NCI-H1694 (cell line): ENCODE measurements around the gene CD47.
A peak's percentile ranks its signal among the peaks of the same experiment; 100 is the strongest.

ENCODE experiments used
- DNase-seq: peaks from one replicate; lab custom pipeline; 2025; lab: John Stamatoyannopoulos, UW

The CD47 gene

DNA sequence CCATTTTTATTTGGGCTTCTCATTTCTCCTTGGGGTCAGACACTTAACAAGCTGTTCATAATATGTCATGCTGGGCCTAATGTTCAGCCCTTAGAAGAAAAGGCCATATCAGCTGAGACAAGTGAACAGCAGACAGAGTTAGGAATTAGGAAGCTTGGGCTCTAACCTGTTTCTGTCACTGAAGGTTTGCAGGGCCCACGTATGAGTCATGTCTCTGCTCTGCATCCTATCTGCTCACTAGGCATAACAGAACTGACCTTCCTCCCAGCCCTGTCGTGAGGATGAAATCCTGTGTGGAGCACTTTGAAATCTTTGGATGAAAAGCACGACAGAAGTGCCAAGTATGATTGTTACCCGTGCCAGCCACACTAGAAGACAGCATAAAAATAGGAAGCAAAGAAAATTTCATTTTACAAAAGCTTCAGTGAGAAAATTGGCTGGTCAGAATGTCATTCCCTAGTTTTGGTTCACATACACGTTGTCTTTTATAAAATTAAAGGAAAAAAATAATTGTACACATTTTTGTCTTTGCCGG lies 26.5 kb upstream of the CD47 start:
- DNase-seq: no peak

GRCh38 chr3:108114423-108115065 lies 23.7 kb upstream of the CD47 start:
- no peak for DNase-seq

- no peak for DNase-seq
Observed at GRCh38 chr3:108113975-108114374, 23.1 kb upstream of the CD47 start.

DNA sequence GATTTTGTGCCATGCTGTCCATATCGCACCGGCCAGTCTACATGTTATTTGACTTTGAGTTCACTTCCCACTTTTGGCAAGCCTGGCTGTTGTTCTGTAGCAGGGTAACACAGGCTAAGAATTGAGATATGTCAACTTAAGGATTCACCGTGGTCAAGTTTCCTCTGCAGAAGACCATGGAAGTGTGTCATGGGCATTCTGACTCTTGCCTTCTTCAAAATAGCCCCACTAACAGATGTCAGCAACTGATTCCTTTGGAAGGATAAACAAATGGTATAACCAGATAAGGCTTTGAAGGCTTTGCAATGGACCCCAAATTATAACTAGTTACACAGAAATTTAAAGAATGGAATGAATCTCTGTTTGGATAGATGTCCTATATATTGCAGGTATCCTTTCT lies 20.1 kb upstream of the CD47 start:
- DNase-seq: no peak

GRCh38 chr3:108108416-108108815 lies 17.6 kb upstream of the CD47 start:
- DNase-seq: no peak

- no peak for DNase-seq
Observed at GRCh38 chr3:108106449-108106848, 15.6 kb upstream of the CD47 start.

DNA sequence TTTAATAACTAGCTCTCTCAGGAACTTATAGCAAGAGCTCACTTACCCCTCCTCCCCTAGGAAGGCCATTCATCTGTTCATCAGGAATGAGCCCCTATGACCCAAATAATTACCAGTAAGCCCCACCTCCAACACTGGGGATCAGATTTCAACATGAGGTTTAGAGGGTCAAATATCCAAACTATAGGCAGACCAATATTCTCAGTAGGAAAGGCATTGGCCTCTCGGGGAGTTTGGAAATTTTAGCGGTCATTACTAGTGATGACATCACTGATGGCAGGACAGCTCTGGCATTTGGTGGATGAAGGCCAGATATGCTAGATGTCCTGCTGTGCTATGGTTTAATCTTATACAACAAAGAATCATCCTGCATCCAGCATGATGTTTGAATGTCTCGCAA lies 15.2 kb upstream of the CD47 start:
- DNase-seq: no peak

GRCh38 chr3:108103886-108104797 lies 13.3 kb upstream of the CD47 start:
- peak; percentile 59 for DNase-seq

GRCh38 chr3:108103040-108103751 lies 12.4 kb upstream of the CD47 start:
- no peak for DNase-seq

DNA sequence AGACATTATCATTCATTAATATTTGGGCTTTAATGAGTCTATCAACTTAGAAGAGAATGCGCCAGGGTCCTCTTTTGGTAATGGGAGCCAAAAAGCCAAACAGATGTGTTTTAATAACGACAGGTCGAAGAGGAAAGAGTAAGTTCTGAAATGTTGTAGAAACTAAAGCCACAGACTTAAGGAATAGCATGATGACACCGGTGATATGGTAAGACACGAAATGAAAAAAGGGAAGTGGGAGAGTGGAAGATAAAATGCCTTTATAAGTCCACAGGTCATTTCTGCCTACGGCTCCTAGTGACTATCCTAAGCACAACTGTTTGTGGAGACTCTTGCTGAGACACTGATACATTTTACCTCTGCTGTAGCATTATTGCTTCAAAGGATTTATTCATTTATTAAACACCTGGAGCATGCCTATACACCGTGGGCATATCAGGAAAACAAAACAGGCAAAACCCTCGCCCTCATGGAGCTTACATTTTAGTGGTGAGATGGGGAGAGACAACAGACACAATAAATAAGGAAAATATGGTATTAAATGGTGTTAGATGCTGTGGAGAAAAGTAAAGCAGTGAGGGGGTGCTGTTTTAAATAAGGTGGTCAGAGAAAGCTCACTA lies 11.7 kb upstream of the CD47 start:
- no peak for DNase-seq

DNA sequence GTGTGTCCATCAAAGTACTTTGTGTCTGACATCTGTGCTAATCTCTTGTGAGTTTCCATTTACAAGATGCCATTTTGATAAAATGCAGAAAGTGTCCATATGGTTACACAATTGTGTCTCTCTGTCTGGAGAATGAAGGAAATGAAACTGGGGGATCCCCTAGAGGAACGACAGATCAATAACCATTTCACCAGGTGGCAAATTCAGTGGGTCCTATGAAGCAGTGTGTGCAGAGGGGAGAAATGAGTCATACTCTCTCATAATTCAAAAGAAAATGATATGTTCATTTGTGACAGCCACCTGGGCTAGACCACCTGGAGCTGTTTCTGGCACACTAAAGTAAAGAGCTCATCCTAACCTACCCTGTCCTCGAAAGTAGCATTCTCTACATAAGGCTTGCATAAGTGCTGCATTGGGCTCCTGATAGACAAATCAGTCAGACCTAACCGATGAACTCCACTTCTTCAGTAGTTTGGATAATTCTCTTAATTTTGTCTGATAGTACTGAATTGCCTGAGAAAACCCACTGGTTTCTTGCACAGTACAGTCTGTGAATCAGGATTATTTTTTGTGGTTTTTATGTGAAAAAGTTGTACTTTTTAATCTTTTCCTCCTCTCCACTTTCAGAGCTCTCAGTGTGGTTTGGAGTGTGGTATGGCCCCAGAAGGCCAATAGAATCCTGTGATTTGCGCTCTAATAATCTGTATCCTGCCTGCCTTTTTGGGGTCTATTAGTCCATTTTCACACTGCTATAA lies 10.3 kb upstream of the CD47 start:
- DNase-seq: no peak

- DNase-seq: no peak
Observed at GRCh38 chr3:108099679-108100428, 9.0 kb upstream of the CD47 start.

DNA sequence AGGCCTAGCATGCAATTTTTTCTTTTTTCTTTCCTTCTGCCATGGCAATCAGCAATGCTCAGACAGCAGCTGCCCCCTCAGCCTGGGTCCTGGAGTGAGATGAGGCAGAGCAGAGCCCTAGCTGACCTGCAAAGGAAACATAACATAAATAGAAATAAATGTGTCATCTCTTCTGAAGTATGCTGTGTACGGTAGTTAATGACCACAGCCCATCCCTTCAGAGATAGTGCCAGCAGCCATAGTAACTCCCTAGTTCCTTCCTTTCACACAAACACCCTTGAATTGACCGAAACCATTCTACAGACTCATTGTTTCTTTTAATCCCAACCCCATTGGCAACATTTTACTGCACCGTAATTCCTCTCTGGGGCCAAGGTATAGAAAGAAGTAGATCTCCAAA lies 8.4 kb upstream of the CD47 start:
- DNase-seq: no peak

GRCh38 chr3:108098003-108098370 lies 7.2 kb upstream of the CD47 start:
- DNase-seq: no peak

DNA sequence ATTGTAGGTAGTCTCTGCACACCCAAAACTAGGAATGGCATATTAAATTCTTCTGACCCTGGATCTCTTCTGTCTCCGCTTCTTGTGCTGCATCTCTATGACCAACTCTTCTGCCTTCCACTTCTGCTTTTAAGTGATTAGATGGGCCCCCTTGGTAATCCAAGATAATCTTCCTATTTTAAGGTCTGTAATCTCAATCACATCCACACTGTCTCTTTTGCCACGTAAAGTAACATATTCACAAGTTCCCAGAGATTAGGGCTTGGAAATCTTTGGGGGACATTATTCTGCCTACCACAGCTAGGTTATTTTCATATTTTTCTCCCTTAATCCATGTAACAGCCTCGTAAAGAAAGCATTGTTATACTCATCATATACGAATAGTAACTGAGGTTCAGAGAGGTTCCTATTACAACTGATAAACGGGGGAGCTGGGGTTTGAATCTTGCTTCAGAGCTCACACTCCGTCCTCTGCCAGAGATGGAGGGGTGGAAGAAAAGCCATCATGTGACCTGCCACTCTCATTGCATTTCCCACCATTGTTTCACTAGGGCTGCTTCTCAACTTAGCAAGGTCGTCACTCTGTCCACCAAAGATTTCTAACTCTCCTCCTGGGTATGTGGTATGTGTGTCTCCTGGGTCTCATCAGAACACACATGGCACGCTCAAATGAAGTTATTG lies 6.6 kb upstream of the CD47 start:
- no peak for DNase-seq

DNA sequence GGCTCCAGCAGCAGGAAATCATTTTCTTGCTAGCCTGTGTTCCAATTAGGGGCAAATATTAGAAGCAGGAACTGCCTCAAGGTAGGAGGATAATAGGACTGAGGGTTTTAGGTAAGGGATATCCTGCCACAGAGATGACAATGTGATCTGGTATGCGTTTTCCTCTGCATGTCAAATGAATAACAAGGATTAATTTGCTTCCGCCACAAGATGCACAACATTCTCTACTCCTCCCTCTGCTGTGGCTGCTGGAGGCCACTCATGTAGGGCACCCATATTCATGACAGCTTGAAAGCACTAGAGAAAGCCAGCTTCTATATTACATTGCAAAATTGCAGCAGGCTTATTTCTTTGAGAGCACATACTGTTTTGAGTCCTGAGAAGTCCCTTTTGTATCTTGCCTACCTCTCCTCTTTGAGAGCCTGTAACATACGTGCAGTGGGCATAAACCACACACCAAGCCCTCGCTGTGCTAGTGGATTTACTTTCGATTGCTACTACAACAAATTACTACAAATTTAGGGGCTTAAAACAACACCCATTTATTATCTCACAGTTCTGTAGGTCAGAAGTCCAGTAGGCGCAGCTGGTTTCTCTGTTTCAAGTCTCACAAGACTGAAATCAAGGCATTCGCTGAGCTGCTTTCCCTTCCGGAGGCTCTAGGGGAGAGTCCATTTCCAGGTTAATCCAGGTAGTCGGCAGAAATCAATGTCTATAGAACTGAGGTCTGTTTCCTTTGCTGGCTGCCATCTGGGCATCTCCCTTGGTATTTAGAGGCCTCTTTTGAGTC lies 5.9 kb upstream of the CD47 start:
- no peak for DNase-seq

DNA sequence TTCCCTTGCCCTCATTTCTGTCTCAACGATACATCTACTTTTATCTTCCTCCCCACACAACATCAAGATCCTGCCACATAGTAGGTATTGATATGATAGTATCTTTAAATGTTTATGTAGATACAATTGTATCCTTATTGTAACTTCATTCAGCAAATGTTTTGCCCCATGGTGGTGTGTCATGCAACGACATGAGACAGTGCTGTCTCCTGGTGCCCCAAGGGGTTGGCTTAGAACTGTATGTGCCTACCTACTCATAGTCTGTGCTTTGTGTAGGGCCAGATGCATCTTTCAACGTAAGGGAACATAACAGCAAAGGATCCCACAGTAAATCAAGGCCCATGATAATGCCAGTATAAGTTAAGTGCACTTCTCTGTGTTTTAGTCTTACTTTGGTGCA lies 2.8 kb upstream of the CD47 start:
- DNase-seq: no peak

DNA sequence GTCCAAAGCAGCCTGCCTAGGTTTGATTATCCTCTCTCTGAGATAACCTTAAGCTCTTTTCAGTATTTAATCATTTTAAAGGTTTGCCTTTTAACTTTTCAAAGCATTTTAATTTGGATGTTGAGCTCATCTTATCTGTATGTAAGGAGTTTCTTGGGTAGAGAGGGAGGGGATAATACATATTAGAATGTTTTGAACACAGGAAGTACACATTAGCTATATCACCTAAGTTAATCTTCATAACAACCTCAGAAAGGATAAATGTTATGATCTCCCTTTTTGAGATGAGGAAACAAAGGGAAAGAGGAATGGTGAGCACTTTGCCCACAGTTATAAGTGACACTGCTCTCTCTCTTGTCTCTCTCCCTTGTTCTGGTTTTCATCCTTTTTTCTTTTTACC lies 2.2 kb upstream of the CD47 start:
- DNase-seq: no peak

DNA sequence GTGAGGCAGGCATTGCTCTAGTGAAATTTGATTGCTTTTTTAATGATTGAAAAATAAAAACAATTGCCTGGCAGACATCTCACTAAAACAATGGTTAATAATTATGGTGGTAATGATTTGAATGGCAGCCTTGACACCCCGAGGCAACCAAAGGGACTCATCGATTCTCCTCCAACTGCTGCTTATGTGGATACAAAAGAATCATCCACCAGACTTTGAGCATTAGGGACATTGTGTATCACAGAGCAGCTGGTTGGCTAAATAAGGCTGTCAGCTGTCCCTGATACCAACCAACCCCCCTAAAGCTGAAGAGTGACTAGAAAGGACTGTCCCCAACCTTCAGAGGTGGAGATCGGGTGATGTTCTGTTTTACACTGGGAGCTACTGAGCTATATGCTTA lies 1.7 kb upstream of the CD47 start:
- no peak for DNase-seq
